A673 (cell line): ENCODE measurements around the gene PLAC8.

ENCODE experiments used
- CTCF ChIP-seq: fragments of 300-800, 200-600 bp; sonication (generic); conservative IDR thresholded peaks from 2 replicates; pipeline ENCODE4 v1.5.1; 2017; ENCODE audit warnings: low read depth, mild to moderate bottlenecking, antibody characterized with exemption, low read length, moderate library complexity, mixed read lengths
- EZH2 ChIP-seq: fragments of 200-600 bp; sonication (generic); IDR thresholded peaks from 2 replicates; pipeline ENCODE4 v1.6.1; 2017; ENCODE audit warnings: borderline replicate concordance, low read depth, mild to moderate bottlenecking, mixed read lengths, antibody characterized with exemption, low read length; ENCODE audit not compliant: poor library complexity, severe bottlenecking

- no peak for TF ChIP-seq CTCF
- no peak for TF ChIP-seq EZH2
Measured at GRCh38 chr4:83114576-83114975, at the start of gene PLAC8.
